Tibial nerve (tissue), 4 donors: Measurements from ENCODE around the gene MYO1D. TPM values are rescaled to one million over a fixed set of nuclear protein-coding genes. Genes with fewer than 3 reads are reported as not detected.
A peak's percentile ranks its signal among the peaks of the same experiment; 100 is the strongest.

Experiments
- DNase-seq, 2 donors: peaks; one replicate each; pipeline ENCODE4 v3.0.0-alpha.2; 2019; ENCODE audit warnings: low spot score in 2 of 2
- H3K27ac ChIP-seq, 4 donors: fragments of 200-600 bp; sonication (generic) in 3 of 4; one replicate each; pipeline ENCODE4 v1.5.1; 2017 to 2019; ENCODE audit warnings: mild to moderate bottlenecking in 1 of 4
- H3K27me3 ChIP-seq, 2 donors: fragments of 200-600 bp; sonication (generic) in 1 of 2; one replicate each; pipeline versions ENCODE4 v1.5.1 to v1.6.0; 2017 to 2019
- H3K36me3 ChIP-seq, 3 donors: fragments of 200-600 bp; sonication (generic); one replicate each; pipeline ENCODE4 v1.5.1; 2018 to 2019
- H3K4me1 ChIP-seq, 4 donors: fragments of 200-600 bp; sonication (generic) in 3 of 4; one replicate each; pipeline ENCODE4 v1.5.1; 2017 to 2019
- H3K4me3 ChIP-seq, 4 donors: fragments of 200-600 bp; sonication (generic) in 3 of 4; one replicate each; pipeline ENCODE4 v1.5.1; 2017 to 2019; ENCODE audit warnings: mild to moderate bottlenecking in 1 of 4, moderate library complexity in 1 of 4
- H3K9me3 ChIP-seq, 4 donors: fragments of 200-600 bp; sonication (generic) in 3 of 4; one replicate each; pipeline ENCODE4 v1.5.1; 2017 to 2019
- EP300 ChIP-seq, 2 donors: sonication (generic); formaldehyde crosslinking; IDR thresholded peaks; one replicate each; pipeline ENCODE4 v1.6.1; 2017; ENCODE audit warnings: antibody characterized with exemption in 2 of 2, mild to moderate bottlenecking in 1 of 2
- POLR2A ChIP-seq, 2 donors: fragments of 450-650 bp; IDR thresholded peaks; one replicate each; pipeline ENCODE4 v1.6.1; 2017; ENCODE audit warnings: antibody characterized with exemption in 2 of 2, mild to moderate bottlenecking in 2 of 2, moderate library complexity in 2 of 2
- WGBS, 2 donors: methylation state at CpG; one replicate each; pipeline ENCODE4 v1.1.5; 2018; 5-methylcytosine and 5-hydroxymethylcytosine counted together
- total RNA-seq, 4 donors: library from RNA; depleted of rRNA; stranded (reverse); fragments of >200 nt; gene quantifications; one replicate each; pipeline ENCODE4 v1.1.0, GENCODE V29; 2016
- TF ChIP-seq, protein P1 (sequence below), 5 experiments: fragments of 200-600 bp in 3 of 5; fragments of 450-650 bp in 2 of 5; sonication (generic) in 3 of 5; IDR thresholded peaks; one replicate each; pipeline ENCODE4 v1.5.1; 2016 to 2019; ENCODE audit warnings: antibody characterized with exemption in 5 of 5, mild to moderate bottlenecking in 3 of 5, moderate library complexity in 2 of 5

Gene MYO1D
- total RNA-seq, 4 donors from 2014 or later, result 28.5 to 49.6 (median 42.4) TPM

DNA sequence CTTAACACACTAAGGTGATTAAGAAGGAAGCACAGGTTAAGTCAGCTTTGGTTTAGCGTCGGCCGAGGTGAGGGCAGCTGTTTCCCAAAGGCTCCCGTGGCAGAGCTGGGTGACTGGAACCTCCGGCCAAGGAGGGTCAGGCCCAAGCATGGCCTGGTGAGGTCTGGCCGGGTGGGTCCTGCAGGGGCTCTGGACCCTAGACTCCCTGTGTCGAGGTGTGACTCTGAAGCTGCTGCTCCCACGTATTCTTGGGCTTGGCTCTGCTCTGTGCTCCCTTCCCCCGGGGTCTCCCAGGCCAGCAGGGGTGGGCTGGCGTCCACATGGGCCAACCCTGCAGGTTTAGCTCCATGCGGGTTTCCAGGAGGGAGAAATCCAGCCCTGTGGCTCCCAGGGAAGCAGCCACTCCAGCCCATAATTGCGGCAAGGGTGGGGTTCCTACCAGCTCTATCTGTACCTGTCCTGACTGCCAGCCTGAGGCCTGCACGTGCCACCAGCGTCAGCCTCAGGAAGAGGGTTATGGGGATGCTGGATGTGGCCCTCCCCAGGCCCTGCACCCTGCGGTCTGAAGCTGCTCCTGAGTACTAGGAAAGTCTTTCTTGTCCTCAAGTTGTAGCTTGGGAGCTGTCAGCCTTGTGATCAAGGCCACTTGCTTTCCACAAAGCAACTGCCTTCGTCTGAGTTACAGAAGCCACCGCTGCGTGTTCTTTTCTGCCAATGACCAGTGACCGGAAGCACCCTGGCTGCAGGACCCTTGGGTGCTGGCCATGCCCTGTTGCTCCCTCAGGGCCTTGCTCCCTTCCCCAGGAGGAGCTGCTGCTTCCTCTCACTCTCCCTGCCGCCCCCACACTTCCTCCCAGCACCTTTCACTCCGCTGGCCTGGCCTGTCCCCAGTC, 385.3 kb downstream of the MYO1D start:
- H3K27ac ChIP-seq, result peak overlapping the region in 1 of 4 donors; percentile 30
- DNase-seq, result no peak
- no peak overlapping the region for H3K4me3 ChIP-seq
- H3K27me3 ChIP-seq, result no peaks in the 10 kb centered on the region
- peaks cover 0 to 21% (median 10%) of the 10 kb centered on the region in 4 donors for H3K4me1 ChIP-seq
- H3K9me3 ChIP-seq, result no peaks in the 10 kb centered on the region
- TF ChIP-seq POLR2A (IDR thresholded peaks at IDR 0.05) (no peak), EP300 (IDR thresholded peaks at IDR 0.05) (no peak)
- TF ChIP-seq, protein P1, sequence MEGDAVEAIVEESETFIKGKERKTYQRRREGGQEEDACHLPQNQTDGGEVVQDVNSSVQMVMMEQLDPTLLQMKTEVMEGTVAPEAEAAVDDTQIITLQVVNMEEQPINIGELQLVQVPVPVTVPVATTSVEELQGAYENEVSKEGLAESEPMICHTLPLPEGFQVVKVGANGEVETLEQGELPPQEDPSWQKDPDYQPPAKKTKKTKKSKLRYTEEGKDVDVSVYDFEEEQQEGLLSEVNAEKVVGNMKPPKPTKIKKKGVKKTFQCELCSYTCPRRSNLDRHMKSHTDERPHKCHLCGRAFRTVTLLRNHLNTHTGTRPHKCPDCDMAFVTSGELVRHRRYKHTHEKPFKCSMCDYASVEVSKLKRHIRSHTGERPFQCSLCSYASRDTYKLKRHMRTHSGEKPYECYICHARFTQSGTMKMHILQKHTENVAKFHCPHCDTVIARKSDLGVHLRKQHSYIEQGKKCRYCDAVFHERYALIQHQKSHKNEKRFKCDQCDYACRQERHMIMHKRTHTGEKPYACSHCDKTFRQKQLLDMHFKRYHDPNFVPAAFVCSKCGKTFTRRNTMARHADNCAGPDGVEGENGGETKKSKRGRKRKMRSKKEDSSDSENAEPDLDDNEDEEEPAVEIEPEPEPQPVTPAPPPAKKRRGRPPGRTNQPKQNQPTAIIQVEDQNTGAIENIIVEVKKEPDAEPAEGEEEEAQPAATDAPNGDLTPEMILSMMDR (IDR thresholded peaks at IDR 0.05), result no peak
- no peaks in the 10 kb centered on the region for H3K36me3 ChIP-seq
- 79 to 80% methylated on average over 17 to 19 of the region's 21 CpGs for WGBS, 2 donors

DNA sequence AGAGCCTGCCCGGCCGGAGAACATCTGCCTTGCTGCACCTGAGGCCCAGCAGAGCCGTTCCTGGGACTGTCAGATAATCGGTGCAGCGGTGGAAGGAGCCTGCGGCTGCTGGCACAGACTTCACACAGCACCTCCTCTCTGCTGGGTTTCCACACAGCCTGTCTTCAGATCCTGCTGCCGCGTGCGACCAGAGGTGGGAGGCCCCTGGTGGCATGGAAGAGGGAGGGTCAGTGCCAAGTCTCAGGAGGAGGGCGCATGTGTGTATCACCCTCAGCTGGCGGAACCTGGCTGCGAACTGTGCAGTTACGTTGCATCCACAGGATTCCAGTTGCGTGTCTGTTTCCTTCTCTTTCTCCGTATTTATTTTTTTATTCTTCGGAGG, 386.8 kb downstream of the MYO1D start:
- H3K9me3 ChIP-seq, result no peaks in the 10 kb centered on the region
- peaks cover 0 to 23% (median 12%) of the 10 kb centered on the region in 4 donors for H3K4me1 ChIP-seq
- DNase-seq, result no peak
- no peak overlapping the region for H3K27ac ChIP-seq
- TF ChIP-seq EP300 (IDR thresholded peaks at IDR 0.05) (no peak), POLR2A (IDR thresholded peaks at IDR 0.05) (no peak)
- TF ChIP-seq, protein P1 (IDR thresholded peaks at IDR 0.05), result no peak
- WGBS, 2 donors, result 72 to 79% methylated on average over 16 of the region's 16 CpGs
- H3K4me3 ChIP-seq, result no peak overlapping the region
- no peaks in the 10 kb centered on the region for H3K36me3 ChIP-seq
- no peaks in the 10 kb centered on the region for H3K27me3 ChIP-seq

DNA sequence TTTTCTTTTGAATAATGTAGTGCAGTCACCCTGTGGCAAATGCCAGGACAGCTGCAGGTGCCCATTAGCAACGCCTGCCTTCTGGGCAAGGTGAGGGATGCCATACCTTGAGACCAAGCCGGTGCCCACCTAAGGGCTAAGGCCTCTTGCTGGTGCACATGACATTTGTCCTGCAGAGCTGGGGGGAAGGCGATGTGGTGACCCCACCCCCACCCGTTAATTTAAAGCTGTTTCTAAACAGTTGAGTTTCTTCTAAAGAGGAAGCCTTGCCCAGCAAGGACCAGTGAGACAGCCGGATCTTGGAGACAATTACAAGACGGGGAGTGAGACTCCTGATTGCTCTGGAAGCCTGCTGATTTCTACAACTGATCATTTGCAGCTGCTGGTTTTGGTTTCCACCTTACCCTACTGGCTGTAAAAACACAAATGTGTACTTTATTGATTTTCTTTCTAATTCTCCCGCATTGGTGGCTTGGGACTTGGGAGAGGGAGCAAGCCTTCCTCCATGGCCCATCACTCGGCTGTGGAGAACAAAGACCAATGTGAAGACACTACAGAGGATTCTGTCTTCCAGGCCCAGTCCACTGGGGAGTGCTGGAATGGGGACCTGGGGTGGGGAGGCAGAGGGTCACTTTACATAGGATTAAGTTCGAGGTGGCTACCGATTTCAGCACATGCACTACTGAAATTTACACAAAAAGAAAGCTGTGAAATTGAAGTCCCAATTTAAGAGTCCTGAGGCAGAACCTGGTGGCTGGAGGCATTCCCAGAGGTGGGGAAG, 387.4 kb downstream of the MYO1D start:
- WGBS, 2 donors, result 81 to 85% methylated on average over 10 of the region's 10 CpGs

DNA sequence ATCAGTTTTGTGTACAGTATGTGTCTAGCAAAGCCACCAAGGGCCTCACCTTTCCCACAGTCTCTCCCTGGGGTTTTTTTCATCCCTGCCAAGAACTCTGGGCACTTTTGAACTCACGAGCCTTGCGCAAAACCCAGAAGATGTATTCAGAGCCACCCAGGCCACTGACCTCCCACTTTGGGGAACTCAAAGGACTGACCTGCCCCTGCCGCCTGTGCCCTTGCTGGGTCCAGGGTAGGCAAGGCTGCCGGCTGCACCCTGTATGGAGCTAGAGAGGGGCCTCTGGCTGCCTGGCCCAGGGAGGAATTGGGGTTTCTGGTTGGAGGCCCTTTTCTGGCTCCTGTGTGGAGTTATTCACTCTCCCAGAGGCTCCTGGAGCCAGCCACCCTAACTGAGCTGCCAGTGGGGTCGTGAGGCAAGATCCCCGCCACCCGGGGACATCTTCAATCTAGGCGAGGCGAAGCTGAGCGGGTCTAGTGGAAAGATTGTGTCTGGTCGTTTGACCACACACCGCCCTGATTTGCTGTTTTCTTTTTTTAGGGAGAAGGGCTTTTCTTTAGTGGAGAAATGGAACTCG, 388.2 kb downstream of the MYO1D start:
- H3K27me3 ChIP-seq, result no peaks in the 10 kb centered on the region
- H3K36me3 ChIP-seq, result no peaks in the 10 kb centered on the region
- whole genome bisulfite sequencing, 2 donors, result 94 to 95% methylated on average over 13 of the region's 13 CpGs
- no peak for DNase-seq
- H3K4me3 ChIP-seq, result peak overlapping the region in 1 of 4 donors; percentile 60
- TF ChIP-seq EP300 (IDR thresholded peaks at IDR 0.05), result no peak
- TF ChIP-seq POLR2A (IDR thresholded peaks at IDR 0.05), result no peak
- TF ChIP-seq, protein P1 (IDR thresholded peaks at IDR 0.05), result no peak
- no peak overlapping the region for H3K27ac ChIP-seq
- H3K4me1 ChIP-seq, result peaks cover 0 to 33% (median 21%) of the 10 kb centered on the region in 4 donors
- no peaks in the 10 kb centered on the region for H3K9me3 ChIP-seq

More for the DNA sequence above, 387.4 kb downstream of the MYO1D start:
- Histone ChIP-seq H3K4me1 (peaks cover 0 to 25% (median 13%) of the 10 kb centered on the region in 4 donors), H3K36me3 (no peaks in the 10 kb centered on the region), H3K27me3 (no peaks in the 10 kb centered on the region), H3K4me3 (no peak overlapping the region), H3K27ac (no peak overlapping the region), H3K9me3 (no peaks in the 10 kb centered on the region)
- DNase-seq, result no peak
- TF ChIP-seq EP300 (IDR thresholded peaks at IDR 0.05) (no peak), POLR2A (IDR thresholded peaks at IDR 0.05) (no peak)
- TF ChIP-seq, protein P1 (IDR thresholded peaks at IDR 0.05), result no peak
